ENCODE results near the gene CRYM. TPM values are rescaled to one million over a fixed set of nuclear protein-coding genes. Genes with fewer than 3 reads are reported as not detected.
"Not testable (repeated sequence)": the region's sequence is repeated elsewhere in the genome, so short reads cannot be mapped to it uniquely, and the experiment has no call there.

The CRYM gene
- total RNA-seq, 1 experiment from 2014 or later, result not detected

- DNase-seq (ENCODE audit: low spot score); H3K9me3 ChIP-seq (ENCODE audit: low read depth, low read length, poor library complexity, severe bottlenecking); POLR2A ChIA-PET (ENCODE audit: low non-redundant PET); H3K4me1 ChIP-seq (ENCODE audit: insufficient read depth, low read length, poor library complexity, severe bottlenecking); BruUV-seq (replicated peaks); CTCF ChIA-PET; intact Hi-C loops (cut with micrococcal nuclease; ENCODE audit: unreplicated experiment); H3K4me3 ChIP-seq (ENCODE audit: low read depth, low read length, poor library complexity, severe bottlenecking); H3K27me3 ChIP-seq (replicated peaks; ENCODE audit: insufficient read depth, low read depth, low read length, poor library complexity); H3K36me3 ChIP-seq (ENCODE audit: insufficient read depth, low read length, poor library complexity, severe bottlenecking); H3K27ac ChIP-seq (ENCODE audit: low read depth, low read length, poor library complexity, severe bottlenecking): not testable (repeated sequence)
Measured at GRCh38 chr16:21312046-21312445, 34.0 kb upstream of the CRYM start.

GRCh38 chr16:21306712-21307111, 28.6 kb upstream of the CRYM start:
- H3K4me3 ChIP-seq (ENCODE audit: low read depth, low read length, poor library complexity, severe bottlenecking); H3K27ac ChIP-seq (ENCODE audit: low read depth, low read length, poor library complexity, severe bottlenecking); intact Hi-C loops (cut with micrococcal nuclease; ENCODE audit: unreplicated experiment); H3K4me1 ChIP-seq (ENCODE audit: insufficient read depth, low read length, poor library complexity, severe bottlenecking); BruUV-seq (replicated peaks); H3K9me3 ChIP-seq (ENCODE audit: low read depth, low read length, poor library complexity, severe bottlenecking); CTCF ChIA-PET; DNase-seq (ENCODE audit: low spot score); POLR2A ChIA-PET (ENCODE audit: low non-redundant PET); H3K36me3 ChIP-seq (ENCODE audit: insufficient read depth, low read length, poor library complexity, severe bottlenecking); H3K27me3 ChIP-seq (replicated peaks; ENCODE audit: insufficient read depth, low read depth, low read length, poor library complexity): not testable (repeated sequence)

GRCh38 chr16:21302898-21303528, 24.9 kb upstream of the CRYM start:
- intact Hi-C loops (cut with micrococcal nuclease; ENCODE audit: unreplicated experiment), result loop anchor here (5.0 kb wide), 2 partner anchors 254 to 339 kb away; no protein-coding TSS in a partner anchor
- H3K36me3 ChIP-seq (ENCODE audit: insufficient read depth, low read length, poor library complexity, severe bottlenecking), result no peaks in the 10 kb centered on the region
- CTCF ChIA-PET, result no interaction called here
- POLR2A ChIA-PET (ENCODE audit: low non-redundant PET), result no interaction called here
- H3K4me3 ChIP-seq (ENCODE audit: low read depth, low read length, poor library complexity, severe bottlenecking), result no peak overlapping the region
- H3K27me3 ChIP-seq (replicated peaks; ENCODE audit: insufficient read depth, low read depth, low read length, poor library complexity), result peaks cover 6% of the 10 kb centered on the region
- H3K9me3 ChIP-seq (ENCODE audit: low read depth, low read length, poor library complexity, severe bottlenecking), result no peaks in the 10 kb centered on the region
- no peak overlapping the region for H3K27ac ChIP-seq (ENCODE audit: low read depth, low read length, poor library complexity, severe bottlenecking)
- BruUV-seq (replicated peaks), result no TSS peak
- no peak for TF ChIP-seq EZH2 (IDR thresholded peaks at IDR 0.05; ENCODE audit: borderline replicate concordance, low read depth, low read length, poor library complexity, severe bottlenecking)
- H3K4me1 ChIP-seq (ENCODE audit: insufficient read depth, low read length, poor library complexity, severe bottlenecking), result peaks cover 3% of the 10 kb centered on the region
- no peak for DNase-seq (ENCODE audit: low spot score)

GRCh38 chr16:21302454-21302853, 24.4 kb upstream of the CRYM start:
- intact Hi-C loops (cut with micrococcal nuclease; ENCODE audit: unreplicated experiment), result loop anchor here (5.0 kb wide), 2 partner anchors 255 to 340 kb away; no protein-coding TSS in a partner anchor
- Histone ChIP-seq H3K27ac (ENCODE audit: low read depth, low read length, poor library complexity, severe bottlenecking) (no peak overlapping the region), H3K4me3 (ENCODE audit: low read depth, low read length, poor library complexity, severe bottlenecking) (no peak overlapping the region), H3K4me1 (ENCODE audit: insufficient read depth, low read length, poor library complexity, severe bottlenecking) (peaks cover 3% of the 10 kb centered on the region), H3K36me3 (ENCODE audit: insufficient read depth, low read length, poor library complexity, severe bottlenecking) (no peaks in the 10 kb centered on the region), H3K27me3 (replicated peaks; ENCODE audit: insufficient read depth, low read depth, low read length, poor library complexity) (peaks cover 12% of the 10 kb centered on the region), H3K9me3 (ENCODE audit: low read depth, low read length, poor library complexity, severe bottlenecking) (no peaks in the 10 kb centered on the region)
- no peak for TF ChIP-seq EZH2 (IDR thresholded peaks at IDR 0.05; ENCODE audit: borderline replicate concordance, low read depth, low read length, poor library complexity, severe bottlenecking)
- no peak for TF ChIP-seq CTCF (conservative IDR thresholded peaks at IDR 0.05; ENCODE audit: low read depth, low read length)
- no TSS peak for BruUV-seq (replicated peaks)
- POLR2A ChIA-PET (ENCODE audit: low non-redundant PET), result no interaction called here
- CTCF ChIA-PET, result no interaction called here
- DNase-seq (ENCODE audit: low spot score), result no peak
